ENCODE data around the gene AFAP1L2.

AFAP1L2 gene, protein sequence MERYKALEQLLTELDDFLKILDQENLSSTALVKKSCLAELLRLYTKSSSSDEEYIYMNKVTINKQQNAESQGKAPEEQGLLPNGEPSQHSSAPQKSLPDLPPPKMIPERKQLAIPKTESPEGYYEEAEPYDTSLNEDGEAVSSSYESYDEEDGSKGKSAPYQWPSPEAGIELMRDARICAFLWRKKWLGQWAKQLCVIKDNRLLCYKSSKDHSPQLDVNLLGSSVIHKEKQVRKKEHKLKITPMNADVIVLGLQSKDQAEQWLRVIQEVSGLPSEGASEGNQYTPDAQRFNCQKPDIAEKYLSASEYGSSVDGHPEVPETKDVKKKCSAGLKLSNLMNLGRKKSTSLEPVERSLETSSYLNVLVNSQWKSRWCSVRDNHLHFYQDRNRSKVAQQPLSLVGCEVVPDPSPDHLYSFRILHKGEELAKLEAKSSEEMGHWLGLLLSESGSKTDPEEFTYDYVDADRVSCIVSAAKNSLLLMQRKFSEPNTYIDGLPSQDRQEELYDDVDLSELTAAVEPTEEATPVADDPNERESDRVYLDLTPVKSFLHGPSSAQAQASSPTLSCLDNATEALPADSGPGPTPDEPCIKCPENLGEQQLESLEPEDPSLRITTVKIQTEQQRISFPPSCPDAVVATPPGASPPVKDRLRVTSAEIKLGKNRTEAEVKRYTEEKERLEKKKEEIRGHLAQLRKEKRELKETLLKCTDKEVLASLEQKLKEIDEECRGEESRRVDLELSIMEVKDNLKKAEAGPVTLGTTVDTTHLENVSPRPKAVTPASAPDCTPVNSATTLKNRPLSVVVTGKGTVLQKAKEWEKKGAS

DNA sequence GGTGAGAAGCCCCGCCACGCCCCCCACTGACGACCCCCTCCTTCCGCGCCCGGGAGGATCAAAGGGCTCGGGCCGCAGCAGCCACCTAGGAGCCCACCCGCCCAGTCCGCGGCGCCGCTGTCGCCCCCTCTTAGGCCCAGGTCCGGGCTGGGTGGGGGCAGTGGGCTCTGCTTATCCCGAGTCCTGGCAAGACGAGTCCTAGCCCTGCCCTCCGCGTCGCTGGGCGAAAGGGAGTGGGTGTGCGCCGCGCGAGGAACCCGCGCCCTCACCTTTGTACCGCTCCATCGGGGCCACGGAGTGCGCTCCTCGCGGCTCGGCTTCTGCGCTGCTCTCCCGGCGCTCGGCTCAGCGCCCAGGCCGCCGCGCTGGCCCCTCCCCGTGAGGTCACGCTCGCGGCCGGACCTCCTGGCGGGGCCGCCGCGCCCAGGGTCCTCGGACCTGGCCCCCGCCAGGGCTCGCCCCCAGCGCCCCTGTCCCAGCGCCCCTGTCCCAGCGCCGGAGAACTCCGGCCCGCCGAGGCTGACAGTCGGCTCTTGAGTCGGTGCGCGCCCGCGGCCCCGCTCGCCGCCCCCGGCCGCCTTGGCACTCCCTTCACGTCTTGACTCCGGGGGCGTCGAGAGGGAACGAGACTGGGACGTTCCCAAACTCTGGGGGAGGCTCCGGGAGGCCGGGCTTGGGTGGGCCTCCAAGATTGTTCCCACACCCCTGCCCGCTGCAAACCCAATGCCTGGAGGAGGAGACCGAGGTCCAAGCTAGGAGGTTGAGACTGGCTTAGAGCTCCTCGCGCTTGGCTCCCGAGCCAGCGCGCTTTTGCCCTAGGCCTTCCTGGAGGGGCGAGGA, at the start of gene AFAP1L2:
Gene AFAP1L2, minus strand, starts transcription at position 332 of the 840 bp plus-strand sequence. Its CDS starts 47 bp downstream, at position 285.
- peak within 1 kb of the TSS; percentile 53 for H3K4me3 ChIP-seq (ENCODE audit: low read depth, low read length)
- TF ChIP-seq, protein P1, sequence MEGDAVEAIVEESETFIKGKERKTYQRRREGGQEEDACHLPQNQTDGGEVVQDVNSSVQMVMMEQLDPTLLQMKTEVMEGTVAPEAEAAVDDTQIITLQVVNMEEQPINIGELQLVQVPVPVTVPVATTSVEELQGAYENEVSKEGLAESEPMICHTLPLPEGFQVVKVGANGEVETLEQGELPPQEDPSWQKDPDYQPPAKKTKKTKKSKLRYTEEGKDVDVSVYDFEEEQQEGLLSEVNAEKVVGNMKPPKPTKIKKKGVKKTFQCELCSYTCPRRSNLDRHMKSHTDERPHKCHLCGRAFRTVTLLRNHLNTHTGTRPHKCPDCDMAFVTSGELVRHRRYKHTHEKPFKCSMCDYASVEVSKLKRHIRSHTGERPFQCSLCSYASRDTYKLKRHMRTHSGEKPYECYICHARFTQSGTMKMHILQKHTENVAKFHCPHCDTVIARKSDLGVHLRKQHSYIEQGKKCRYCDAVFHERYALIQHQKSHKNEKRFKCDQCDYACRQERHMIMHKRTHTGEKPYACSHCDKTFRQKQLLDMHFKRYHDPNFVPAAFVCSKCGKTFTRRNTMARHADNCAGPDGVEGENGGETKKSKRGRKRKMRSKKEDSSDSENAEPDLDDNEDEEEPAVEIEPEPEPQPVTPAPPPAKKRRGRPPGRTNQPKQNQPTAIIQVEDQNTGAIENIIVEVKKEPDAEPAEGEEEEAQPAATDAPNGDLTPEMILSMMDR (IDR thresholded peaks at IDR 0.05; ENCODE audit: low read depth, low read length, missing control alignments), result no peak
- DNase-seq (ENCODE audit: low read depth), result no peak
- in situ Hi-C loops (cut with HindIII; ENCODE audit: low sequenced_read_pairs), result no loop called here

DNA sequence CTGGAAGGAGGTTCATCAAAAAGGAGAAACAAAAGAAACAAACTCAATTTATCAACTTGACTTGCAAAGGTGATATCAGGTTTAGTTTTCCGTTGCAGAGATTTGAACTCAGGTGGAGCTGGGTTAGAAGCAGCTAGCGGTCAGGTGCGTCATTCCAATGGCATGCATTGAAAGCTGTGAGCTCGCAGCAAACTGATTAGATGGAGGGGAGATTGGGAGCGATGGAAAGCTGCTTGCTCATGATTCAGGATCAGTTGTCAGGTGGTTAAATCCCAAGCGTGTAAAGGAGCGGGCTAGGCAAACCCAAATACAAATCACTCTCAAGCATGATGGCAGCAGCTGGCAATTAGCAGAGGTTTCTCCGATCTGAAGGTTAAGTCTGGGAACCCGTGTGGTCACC, 49.3 kb upstream of the AFAP1L2 start:
- in situ Hi-C loops (cut with HindIII; ENCODE audit: low sequenced_read_pairs), result no loop called here
- TF ChIP-seq, protein P1 (IDR thresholded peaks at IDR 0.05; ENCODE audit: low read depth, low read length, missing control alignments), result no peak
- no peak for DNase-seq (ENCODE audit: low read depth)

DNA sequence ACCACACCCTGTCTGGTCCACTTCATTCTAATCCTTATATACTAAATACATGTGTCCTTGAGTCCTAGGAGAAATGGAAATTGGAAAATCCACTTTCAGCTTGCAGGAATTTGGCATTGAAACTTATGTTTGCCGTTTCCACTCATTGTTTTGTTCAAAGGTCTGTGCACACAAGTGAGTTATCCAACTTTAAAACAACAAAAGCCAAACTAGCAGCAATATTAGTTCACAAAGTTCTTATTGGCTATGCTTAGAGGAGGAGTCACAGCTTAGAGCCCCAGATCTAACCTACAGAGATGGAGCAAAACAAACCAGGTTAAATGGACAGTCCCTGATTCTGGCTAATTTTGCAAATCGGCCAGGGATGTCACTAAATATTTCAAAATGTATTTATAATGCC, 44.6 kb upstream of the AFAP1L2 start:
- in situ Hi-C loops (cut with HindIII; ENCODE audit: low sequenced_read_pairs), result no loop called here
- no peak for DNase-seq (ENCODE audit: low read depth)
- TF ChIP-seq, protein P1 (IDR thresholded peaks at IDR 0.05; ENCODE audit: low read depth, low read length, missing control alignments), result no peak
- no peak overlapping the region for H3K4me3 ChIP-seq (ENCODE audit: low read depth, low read length)

More for the DNA sequence above, 49.3 kb upstream of the AFAP1L2 start:
- no peak overlapping the region for H3K4me3 ChIP-seq (ENCODE audit: low read depth, low read length)

DNA sequence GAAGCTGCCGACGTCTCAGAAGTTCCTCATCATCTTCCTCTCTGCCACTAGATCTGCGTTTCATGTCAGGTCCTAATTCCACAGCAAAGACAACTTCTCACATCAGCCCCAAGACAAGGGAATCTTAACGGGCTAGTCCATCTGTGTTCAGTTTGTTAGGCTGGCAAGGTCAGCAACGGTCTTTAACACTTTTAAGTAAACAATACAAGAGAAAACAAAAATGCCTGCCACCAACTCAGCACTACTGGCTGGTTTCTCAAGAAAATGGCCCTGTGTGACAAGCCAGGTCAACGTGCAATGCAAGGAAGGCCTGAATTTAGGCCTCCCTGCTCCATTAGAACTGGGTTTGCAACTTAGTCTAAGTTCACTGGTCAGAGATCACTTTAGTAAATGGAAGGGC, 41.0 kb upstream of the AFAP1L2 start:
- TF ChIP-seq, protein P1 (IDR thresholded peaks at IDR 0.05; ENCODE audit: low read depth, low read length, missing control alignments), result no peak
- H3K4me3 ChIP-seq (ENCODE audit: low read depth, low read length), result no peak overlapping the region
- in situ Hi-C loops (cut with HindIII; ENCODE audit: low sequenced_read_pairs), result no loop called here
- DNase-seq (ENCODE audit: low read depth), result no peak

DNA sequence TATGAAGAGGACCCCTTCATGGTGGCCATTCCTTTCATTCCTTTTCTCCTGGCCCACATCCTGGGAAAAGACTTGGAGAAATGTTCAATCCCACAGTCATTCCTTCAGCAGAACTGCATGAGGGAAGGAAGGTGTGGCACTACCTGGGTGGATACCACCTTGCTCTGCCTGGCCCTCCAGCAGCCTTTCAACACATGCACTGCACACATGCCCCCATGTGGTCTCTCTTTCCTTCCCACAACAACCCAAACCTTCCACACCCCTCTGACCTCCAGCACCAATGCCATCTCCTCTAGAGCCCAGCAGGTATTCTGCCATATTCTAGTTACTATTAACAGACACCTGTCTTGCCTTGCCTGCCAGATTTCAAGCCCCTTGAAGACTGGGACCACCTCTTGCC, 40.5 kb upstream of the AFAP1L2 start:
- TF ChIP-seq, protein P1 (IDR thresholded peaks at IDR 0.05; ENCODE audit: low read depth, low read length, missing control alignments), result no peak
- DNase-seq (ENCODE audit: low read depth), result no peak
- no peak overlapping the region for H3K4me3 ChIP-seq (ENCODE audit: low read depth, low read length)
- in situ Hi-C loops (cut with HindIII; ENCODE audit: low sequenced_read_pairs), result no loop called here

DNA sequence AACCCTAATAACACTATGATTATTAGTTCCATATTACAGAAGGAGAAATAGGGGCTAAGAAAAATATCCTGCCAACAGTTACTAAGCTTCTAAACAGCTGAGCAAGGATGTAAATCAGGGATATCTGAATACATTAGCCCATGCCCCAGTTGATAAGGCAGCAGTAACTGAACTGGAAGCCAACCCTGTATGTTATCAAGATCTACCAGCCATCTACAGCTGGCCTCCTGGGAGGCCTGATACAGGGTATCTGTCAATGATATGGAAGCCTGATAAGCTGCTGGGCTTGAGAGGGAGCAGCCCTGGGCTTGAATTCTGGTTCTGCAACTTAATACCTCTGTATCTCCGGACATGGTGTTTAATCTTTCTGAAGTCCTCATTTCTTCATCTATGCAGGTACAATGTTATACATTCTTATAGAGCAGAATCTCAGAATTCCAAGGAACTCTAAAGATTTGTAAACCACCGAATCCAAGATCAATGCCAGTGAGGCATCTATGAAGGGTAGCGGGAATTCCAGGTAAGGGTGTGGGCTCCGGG, 37.9 kb upstream of the AFAP1L2 start:
- TF ChIP-seq, protein P1 (IDR thresholded peaks at IDR 0.05; ENCODE audit: low read depth, low read length, missing control alignments), result no peak
- no peak for DNase-seq (ENCODE audit: low read depth)
- H3K4me3 ChIP-seq (ENCODE audit: low read depth, low read length), result no peak overlapping the region
- in situ Hi-C loops (cut with HindIII; ENCODE audit: low sequenced_read_pairs), result no loop called here
